AG08395 (cell line): ENCODE data around the gene EPHB4.

Source experiments
- DNase-seq: peaks from one replicate; pipeline ENCODE4 v3.0.0; 2012; ENCODE audit warnings: mixed read lengths, low spot score

Gene EPHB4

DNA sequence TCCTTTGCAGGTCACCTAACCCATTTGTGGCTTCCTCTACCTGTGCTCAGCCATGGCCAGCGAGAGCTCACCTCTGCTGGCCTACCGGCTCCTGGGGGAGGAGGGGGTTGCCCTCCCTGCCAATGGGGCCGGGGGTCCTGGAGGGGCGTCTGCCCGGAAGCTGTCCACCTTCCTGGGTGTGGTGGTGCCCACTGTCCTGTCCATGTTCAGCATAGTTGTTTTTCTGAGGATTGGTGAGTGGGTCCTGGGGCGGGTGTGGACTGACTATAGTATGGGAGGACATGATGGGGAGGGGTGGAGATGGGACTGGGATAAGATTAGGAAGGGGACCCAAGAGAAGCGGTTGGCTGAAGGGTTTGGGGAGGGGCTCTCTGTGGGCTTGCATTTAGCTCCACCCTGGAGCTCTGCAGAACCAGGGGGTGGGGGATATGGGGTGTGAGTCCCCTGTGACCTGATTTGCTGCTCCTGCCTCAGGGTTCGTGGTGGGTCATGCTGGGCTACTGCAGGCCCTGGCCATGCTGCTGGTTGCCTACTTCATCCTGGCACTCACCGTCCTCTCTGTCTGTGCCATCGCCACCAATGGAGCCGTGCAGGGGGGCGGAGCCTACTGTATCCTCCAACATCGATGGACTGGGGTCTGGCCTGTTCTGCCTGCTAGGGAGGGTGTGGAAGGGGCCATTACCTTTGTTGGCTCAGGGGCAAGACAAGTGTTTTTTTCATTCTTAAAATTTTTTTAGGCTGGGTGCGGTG lies 27.0 kb upstream of the EPHB4 start:
- no peak for DNase-seq

- peak; percentile 98 for DNase-seq
Measured at GRCh38 chr7:100852048-100852872, 24.9 kb upstream of the EPHB4 start, which contains the start of gene SLC12A9. Gene SLC12A9 (plus strand): TSS chr7:100852713. CDS start chr7:100854198, 1,485 bp downstream.

DNA sequence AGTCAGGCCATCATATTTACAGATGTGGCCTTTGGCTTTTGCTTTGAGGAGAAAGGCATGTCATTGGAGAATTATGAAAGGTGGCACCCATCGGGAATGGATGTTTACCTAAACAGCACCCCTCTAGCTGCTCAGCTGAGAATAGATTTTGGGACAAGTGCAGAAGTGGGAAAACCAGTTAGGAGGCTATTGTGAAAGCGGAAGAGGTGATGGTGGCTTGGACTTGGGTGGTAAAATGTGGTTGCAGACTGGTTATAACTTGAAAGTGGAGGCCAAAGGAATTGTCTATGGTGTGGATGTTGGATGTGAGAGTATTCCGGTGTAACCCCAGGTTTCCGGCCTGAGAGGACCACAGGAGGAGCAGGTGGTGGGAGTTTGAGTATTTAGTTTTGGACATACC lies 20.0 kb upstream of the EPHB4 start:
- no peak for DNase-seq

- no peak for DNase-seq
Measured at GRCh38 chr7:100840470-100841100, 13.3 kb upstream of the EPHB4 start.

DNA sequence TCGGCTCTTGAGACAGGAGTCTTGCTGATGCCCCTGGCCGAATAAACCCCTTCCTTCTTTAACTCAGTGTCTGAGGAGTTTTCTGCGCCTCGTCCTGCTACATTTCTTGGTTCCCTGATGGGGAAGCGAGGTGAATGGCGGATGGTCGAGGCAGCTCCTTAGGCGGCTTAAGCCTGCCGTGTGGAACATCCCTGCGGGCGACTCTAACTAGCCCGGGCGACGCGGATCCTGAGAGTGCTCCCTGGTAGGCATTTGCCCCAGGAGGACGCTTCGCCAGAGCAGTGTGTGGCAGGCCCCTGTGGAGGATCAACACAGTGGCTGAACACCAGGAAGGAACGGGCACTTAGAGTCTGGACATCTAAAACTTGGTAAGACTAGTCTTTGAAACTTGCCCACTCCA lies 12.0 kb upstream of the EPHB4 start:
- no peak for DNase-seq

- DNase-seq: peak; percentile 94
Measured at GRCh38 chr7:100837099-100837836, 9.9 kb upstream of the EPHB4 start.

- DNase-seq: no peak
Measured at GRCh38 chr7:100836812-100837098, 9.4 kb upstream of the EPHB4 start.

- no peak for DNase-seq
Measured at GRCh38 chr7:100835903-100836811, 8.8 kb upstream of the EPHB4 start.

- no peak for DNase-seq
Measured at GRCh38 chr7:100832281-100832633, 4.9 kb upstream of the EPHB4 start.

GRCh38 chr7:100830396-100830795 lies 3.1 kb upstream of the EPHB4 start:
- no peak for DNase-seq

- DNase-seq: no peak
Measured at GRCh38 chr7:100829150-100829716, 1.9 kb upstream of the EPHB4 start.

- DNase-seq: no peak
Measured at GRCh38 chr7:100826514-100827329, 601 bp downstream of the EPHB4 start.

DNA sequence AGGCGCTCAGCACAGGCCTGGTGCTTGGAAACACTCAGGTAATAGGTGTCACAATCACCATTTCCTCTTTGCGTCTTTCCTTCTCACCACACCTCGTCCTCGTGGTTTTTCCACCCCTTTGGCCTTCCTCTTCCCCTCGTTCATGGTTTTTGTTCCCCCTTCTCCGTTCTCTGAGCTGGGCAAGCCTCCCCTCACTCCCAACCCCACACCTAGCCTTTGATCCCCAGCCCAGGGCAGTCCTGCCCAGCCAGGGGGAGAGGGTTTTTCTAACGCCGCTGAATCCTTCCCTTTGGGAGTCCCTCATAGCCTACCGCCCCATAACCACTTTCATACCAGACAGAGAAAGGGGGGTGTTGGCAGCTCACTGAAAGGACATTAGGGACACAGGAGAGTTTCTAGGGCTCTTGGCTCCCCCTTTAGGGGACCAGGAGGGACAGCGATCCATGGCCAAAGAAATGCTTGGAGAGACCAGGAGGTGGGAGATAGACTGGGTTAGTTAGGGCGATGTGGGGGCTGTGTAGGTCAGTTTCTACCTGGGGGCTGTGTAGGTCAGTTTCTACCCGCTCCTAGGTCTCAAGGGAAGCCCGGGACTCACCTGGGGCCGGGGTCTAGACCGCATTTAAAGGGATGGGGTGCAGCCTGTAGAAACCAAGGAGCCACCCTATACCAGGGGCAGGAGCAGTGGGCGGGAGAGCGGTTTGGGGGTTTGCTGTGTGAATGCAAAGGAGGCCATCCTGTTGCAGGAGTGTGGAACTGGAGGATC lies 1.4 kb downstream of the EPHB4 start:
- peak; percentile 64 for DNase-seq

- no peak for DNase-seq
Measured at GRCh38 chr7:100825215-100825671, 2.1 kb downstream of the EPHB4 start.

DNA sequence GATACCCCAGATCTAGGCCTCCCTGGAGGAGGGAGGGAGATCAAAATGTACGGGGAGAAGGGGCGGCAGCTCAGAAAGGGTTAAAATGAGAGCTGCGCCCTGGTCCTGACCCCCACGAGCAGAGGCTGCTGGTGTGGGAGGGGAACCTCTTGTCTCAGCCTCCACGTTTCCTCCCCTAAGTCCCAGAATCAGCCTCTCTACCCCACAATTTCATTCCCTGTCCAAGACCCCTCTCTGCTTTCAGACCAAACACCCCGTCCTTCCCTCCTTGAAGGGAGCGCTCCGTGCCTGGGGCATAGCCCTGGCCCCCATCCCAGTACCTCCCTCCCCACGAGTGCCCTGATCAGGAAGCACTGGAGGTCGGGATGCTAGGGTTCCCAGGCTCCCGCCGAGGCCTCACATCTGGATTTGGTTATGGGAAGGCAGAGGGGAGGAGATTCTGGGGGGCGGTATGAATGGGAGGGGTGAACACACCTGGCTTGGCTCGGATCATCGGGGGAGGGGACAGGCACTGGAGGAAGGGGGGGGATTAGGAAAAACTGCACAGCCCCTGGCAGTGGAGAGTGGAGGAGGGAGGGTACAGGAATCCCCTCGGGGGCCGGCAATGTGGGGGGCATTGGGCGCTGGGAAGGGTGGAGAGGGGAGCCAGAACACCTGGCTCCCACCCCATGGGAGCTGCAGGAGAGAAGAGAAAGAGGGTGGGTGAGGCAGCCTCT lies 2.7 kb downstream of the EPHB4 start:
- DNase-seq: no peak

DNA sequence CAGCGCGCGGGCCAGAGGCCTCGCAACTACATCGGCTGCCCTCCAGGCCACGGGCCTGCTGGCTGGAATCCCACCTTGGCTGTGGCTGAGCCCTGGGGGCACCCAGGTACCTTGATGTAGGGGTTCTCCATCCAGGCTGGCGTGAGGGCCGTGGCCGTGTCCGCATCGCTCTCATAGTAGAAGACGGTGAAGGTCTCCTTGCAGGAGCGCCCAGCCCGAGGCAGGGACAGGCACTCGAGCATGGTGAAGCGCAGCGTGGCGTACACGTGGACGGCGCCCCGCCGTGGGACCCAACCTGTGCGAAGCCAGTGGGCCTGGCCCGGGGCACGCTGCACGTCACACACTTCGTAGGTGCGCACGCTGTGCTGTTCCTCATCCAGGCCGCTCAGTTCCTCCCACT lies 3.8 kb downstream of the EPHB4 start:
- no peak for DNase-seq

- DNase-seq: no peak
Measured at GRCh38 chr7:100823140-100823525, 4.2 kb downstream of the EPHB4 start.
